Ureter (tissue), 1 donor: ENCODE data around the gene CHMP1B. TPM values are rescaled to one million over a fixed set of nuclear protein-coding genes. Genes with fewer than 3 reads are reported as not detected.

ENCODE experiments used
- DNase-seq: peaks from one replicate; pipeline ENCODE4 v3.0.0-alpha.2; 2020; ENCODE audit warnings: low spot score
- total RNA-seq: library from RNA; stranded (reverse); gene quantifications from one replicate; pipeline ENCODE4 v1.2.4, GENCODE V29; 2023
- donor health status: DM: yes; HTN: yes; CAD: no.

CHMP1B gene
- total RNA-seq, 1 donor from 2014 or later, result 39.2 TPM

DNA sequence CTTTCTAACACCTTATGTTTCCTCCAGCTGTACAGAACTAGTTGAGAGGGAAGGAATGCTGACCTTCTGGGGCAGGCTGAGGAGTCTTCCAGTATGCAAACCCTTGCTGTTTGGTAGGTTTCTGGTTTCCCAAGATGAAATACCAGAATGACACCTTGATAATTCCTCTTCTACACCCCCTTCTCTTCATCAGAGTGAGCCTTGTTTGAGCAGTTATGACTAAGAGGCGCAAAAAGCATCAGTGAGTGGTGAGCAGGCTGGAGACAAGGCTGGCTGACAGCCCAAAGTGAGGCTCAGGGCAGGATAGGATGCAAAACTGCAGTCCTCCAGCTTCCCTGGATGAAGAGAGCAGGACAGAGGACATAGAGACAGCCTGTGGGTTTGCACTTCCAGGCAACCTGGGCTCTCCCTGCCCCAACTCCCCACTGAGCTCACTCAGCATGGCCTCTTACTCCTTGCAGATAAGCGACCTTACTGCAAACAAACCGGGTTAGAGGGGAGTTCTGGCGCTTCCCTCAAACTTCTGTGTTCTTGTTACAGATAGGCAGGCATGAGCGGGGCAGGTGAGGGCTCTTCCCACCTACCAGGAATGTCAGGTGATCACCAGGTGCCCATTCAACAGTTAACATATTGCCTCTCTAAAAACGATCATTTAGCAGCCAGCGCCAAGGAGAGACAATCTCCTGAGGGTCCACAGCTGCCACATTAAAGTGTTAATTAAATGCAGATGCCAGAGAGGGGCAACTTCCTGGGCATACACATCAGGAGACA lies 51.5 kb downstream of the CHMP1B start:
- no peak for DNase-seq

Other genes with a start within 250 kb of the CHMP1B start
- gene SLC35G4, start 241.8 kb upstream of the CHMP1B start, total RNA-seq, result not detected
- gene GNAL, start 162.1 kb upstream of the CHMP1B start, total RNA-seq, result 19.4 TPM
- 49.2 TPM for gene MPPE1, start 56.9 kb downstream of the CHMP1B start, total RNA-seq
- 14.3 TPM for gene IMPA2, start 130.1 kb downstream of the CHMP1B start, total RNA-seq
- gene ANKRD62, start 242.4 kb downstream of the CHMP1B start, total RNA-seq, result not detected